MM.1S (cell line): ENCODE measurements around the gene FAM216A.
"Not testable (repeated sequence)": the region's sequence is repeated elsewhere in the genome, so short reads cannot be mapped to it uniquely, and the experiment has no call there.

ENCODE experiments used
- DNase-seq: peaks from one replicate; pipeline ENCODE4 v3.0.0-alpha.2; 2015
- H2AFZ ChIP-seq: fragments of 300-600 bp; sonication (generic); 2 replicates; pipeline ENCODE4 v1.6.0; 2016; ENCODE audit warnings: antibody characterized with exemption, low read length
- H3F3A ChIP-seq: fragments of 300-600 bp; sonication (generic); 2 replicates; pipeline ENCODE4 v1.6.1; 2016; ENCODE audit warnings: mild to moderate bottlenecking, antibody characterized with exemption, low read length, moderate library complexity, mixed read lengths; ENCODE audit not compliant: insufficient read depth
- H3K27ac ChIP-seq: fragments of 300-600 bp; sonication (generic); 2 replicates; pipeline ENCODE4 v1.5.1; 2016; ENCODE audit warnings: mild to moderate bottlenecking, low read length
- H3K27me3 ChIP-seq: fragments of 300-600 bp; sonication (generic); replicated peaks from 2 replicates; pipeline ENCODE4 v1.6.0; 2016; ENCODE audit warnings: low read length; ENCODE audit not compliant: insufficient read depth
- H3K36me3 ChIP-seq: fragments of 300-600 bp; sonication (generic); replicated peaks from 2 replicates; pipeline ENCODE4 v1.6.1; 2016; ENCODE audit warnings: mild to moderate bottlenecking, low read length, mixed read lengths; ENCODE audit not compliant: insufficient read depth
- H3K4me1 ChIP-seq: fragments of 300-600 bp; sonication (generic); 2 replicates; pipeline ENCODE4 v1.6.1; 2016; ENCODE audit warnings: low read length, mixed read lengths
- H3K4me2 ChIP-seq: fragments of 300-600 bp; sonication (generic); 2 replicates; pipeline ENCODE4 v1.6.0; 2016; ENCODE audit warnings: low read depth, low read length
- H3K4me3 ChIP-seq: fragments of 300-600 bp; sonication (generic); 2 replicates; pipeline ENCODE4 v1.5.1; 2016; ENCODE audit warnings: low read length, mixed read lengths
- H3K79me2 ChIP-seq: fragments of 300-600 bp; sonication (generic); 2 replicates; pipeline ENCODE4 v1.6.1; 2016; ENCODE audit warnings: mixed run types, low read length, mixed read lengths
- H3K9ac ChIP-seq: fragments of 300-600 bp; sonication (generic); 2 replicates; pipeline ENCODE4 v1.6.1; 2016; ENCODE audit warnings: low read length, mixed read lengths
- H3K9me2 ChIP-seq: fragments of 300-600 bp; sonication (generic); replicated peaks from 2 replicates; pipeline ENCODE4 v1.6.1; 2016; ENCODE audit warnings: mild to moderate bottlenecking, low read length, mixed read lengths; ENCODE audit not compliant: insufficient read depth
- H3K9me3 ChIP-seq: fragments of 300-600 bp; sonication (generic); replicated peaks from 2 replicates; pipeline ENCODE4 v1.6.1; 2016; ENCODE audit warnings: mild to moderate bottlenecking, low read length, mixed read lengths; ENCODE audit not compliant: insufficient read depth
- H4K20me1 ChIP-seq: fragments of 300-600 bp; sonication (generic); 2 replicates; pipeline ENCODE4 v1.6.1; 2016; ENCODE audit warnings: mild to moderate bottlenecking, low read length, moderate library complexity, mixed read lengths; ENCODE audit not compliant: insufficient read depth
- CTCF ChIP-seq: fragments of 300-600 bp; sonication (generic); IDR thresholded peaks from 2 replicates; pipeline ENCODE4 v1.5.1; 2016; ENCODE audit warnings: antibody characterized with exemption, low read length, mixed read lengths
- EZH2 ChIP-seq: fragments of 300-600 bp; sonication (generic); optimal IDR thresholded peaks from 2 replicates; pipeline ENCODE3; 2017; ENCODE audit warnings: low read depth, mild to moderate bottlenecking, antibody characterized with exemption, low read length, mixed read lengths
- EZH2phosphoT487 ChIP-seq: fragments of 300-600 bp; sonication (generic); IDR thresholded peaks from 2 replicates; pipeline ENCODE4 v1.6.1; 2018; ENCODE audit warnings: antibody characterized with exemption, low read length

The FAM216A gene

GRCh38 chr12:110516995-110517394 lies 48.4 kb downstream of the FAM216A start:
- H3K9ac ChIP-seq: no peak overlapping the region
- no peaks in the 10 kb centered on the region for H3K4me1 ChIP-seq
- DNase-seq: no peak
- H3K79me2 ChIP-seq: no peaks in the 10 kb centered on the region
- H4K20me1 ChIP-seq: no peaks in the 10 kb centered on the region
- no peaks in the 10 kb centered on the region for H3K36me3 ChIP-seq
- TF ChIP-seq EZH2 (no peak), EZH2phosphoT487 (no peak)
- no peaks in the 10 kb centered on the region for H3K27me3 ChIP-seq
- H3K9me3 ChIP-seq: no peaks in the 10 kb centered on the region
- no peak overlapping the region for H3K4me2 ChIP-seq
- H3K27ac ChIP-seq: no peak overlapping the region
- H3K4me3 ChIP-seq: no peak overlapping the region
- no peaks in the 10 kb centered on the region for H3K9me2 ChIP-seq
- H2AFZ ChIP-seq: no peak overlapping the region
- H3F3A ChIP-seq: no peaks in the 10 kb centered on the region

DNA sequence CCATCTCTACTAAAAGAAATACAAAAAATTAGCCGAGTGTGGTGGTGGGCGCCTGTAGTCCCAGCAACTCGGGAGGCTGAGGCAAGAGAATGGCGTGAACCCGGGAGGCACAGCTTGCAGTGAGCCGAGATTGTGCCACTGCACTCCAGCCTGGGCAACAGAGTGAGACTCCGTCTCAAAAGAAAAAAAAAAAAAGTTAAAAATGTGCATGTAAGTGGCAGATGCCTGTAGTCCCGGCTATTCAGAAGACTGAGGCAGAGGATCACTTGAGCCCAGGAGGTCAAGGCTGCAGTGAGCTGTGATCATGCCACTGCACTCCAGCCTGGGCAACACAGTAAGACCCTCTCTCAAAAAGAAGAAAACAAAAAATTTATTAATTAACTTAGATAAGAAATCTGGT lies 49.4 kb downstream of the FAM216A start:
- not testable (repeated sequence) for H3K9me2 ChIP-seq, DNase-seq, H3K9me3 ChIP-seq, H3F3A ChIP-seq, H3K27me3 ChIP-seq, H3K4me3 ChIP-seq, H3K4me2 ChIP-seq, H3K27ac ChIP-seq, H3K36me3 ChIP-seq, H3K4me1 ChIP-seq, H3K9ac ChIP-seq, H3K79me2 ChIP-seq, H2AFZ ChIP-seq, H4K20me1 ChIP-seq

DNA sequence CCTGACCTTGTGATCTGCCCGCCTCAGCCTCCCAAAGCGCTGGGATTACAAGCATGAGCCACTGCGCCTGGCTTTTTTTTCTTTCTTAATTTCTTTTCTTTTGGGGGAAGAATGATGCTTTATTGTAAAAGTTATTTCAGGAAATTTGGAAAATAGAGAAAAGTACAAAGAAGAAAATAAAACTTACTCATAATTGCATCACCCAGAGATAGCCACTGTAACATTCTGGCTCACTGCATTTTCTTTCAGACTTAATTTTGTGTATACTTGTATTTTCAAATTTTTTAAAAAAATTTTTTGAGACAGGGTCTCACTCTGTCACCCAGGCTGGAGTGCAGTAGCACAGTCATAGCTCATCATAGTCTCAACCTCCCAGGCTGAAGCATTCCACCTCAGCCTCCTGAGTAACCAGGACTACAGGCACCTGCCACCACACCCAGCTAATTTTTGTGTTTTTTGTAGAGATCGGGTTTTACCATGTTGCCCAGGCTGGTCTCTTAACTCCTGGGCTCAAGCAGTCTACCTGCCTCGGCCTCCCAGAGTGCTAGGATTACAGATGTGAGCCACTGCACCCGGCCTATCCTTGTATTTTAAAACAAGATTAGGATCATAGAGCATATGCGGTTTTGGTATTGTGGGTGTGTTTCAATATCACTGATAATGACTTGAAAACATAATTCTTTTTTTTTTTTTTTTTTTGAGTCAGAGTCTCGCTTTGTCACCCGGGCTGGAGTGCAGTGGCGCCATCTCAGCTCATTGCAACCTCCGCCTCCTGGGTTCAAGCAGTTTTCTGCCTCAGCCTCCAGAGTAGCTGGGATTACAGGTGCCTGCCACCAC lies 52.4 kb downstream of the FAM216A start:
- not testable (repeated sequence) for H3K9ac ChIP-seq, H3K27me3 ChIP-seq, H3K27ac ChIP-seq, H4K20me1 ChIP-seq, H3K36me3 ChIP-seq, H3K9me2 ChIP-seq, H3K9me3 ChIP-seq, H3K4me1 ChIP-seq, DNase-seq, H3K79me2 ChIP-seq, H3K4me3 ChIP-seq, H3K4me2 ChIP-seq, H2AFZ ChIP-seq, H3F3A ChIP-seq

DNA sequence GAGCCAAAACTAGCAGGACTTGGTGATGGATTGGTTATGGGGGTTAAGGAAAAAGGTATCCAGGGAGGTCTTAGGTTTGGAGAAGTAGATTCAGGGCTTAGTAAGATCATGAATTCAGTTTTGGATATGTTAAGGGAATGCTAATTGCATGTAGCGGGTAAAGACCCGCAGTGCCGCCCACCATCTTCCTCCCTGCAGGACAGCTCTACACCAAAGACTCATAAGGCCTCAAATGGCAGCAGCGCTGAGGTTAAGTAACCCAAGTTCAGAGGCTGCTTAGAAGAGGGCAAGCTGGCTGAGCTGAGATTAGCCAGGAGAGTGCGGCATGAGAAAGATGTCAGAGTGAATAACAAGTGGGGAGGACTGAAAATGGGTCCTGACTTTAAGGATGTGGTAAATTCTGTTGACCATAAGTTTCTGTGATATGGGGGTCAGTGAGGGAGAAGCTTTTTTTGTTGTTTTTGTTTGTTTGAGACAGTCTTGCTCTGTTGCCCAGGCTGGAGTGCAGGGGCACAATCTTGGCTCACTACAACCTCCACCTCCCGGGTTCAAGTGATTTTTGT lies 59.7 kb downstream of the FAM216A start:
- H3F3A ChIP-seq: no peaks in the 10 kb centered on the region
- no peaks in the 10 kb centered on the region for H3K9me3 ChIP-seq
- no peak overlapping the region for H3K9ac ChIP-seq
- H4K20me1 ChIP-seq: no peaks in the 10 kb centered on the region
- no peaks in the 10 kb centered on the region for H3K27me3 ChIP-seq
- peaks cover 21% of the 10 kb centered on the region for H3K4me1 ChIP-seq
- DNase-seq: no peak
- H3K4me3 ChIP-seq: no peak overlapping the region
- no peak overlapping the region for H3K4me2 ChIP-seq
- H3K36me3 ChIP-seq: no peaks in the 10 kb centered on the region
- TF ChIP-seq CTCF: no peak
- no peak for TF ChIP-seq EZH2
- H2AFZ ChIP-seq: no peak overlapping the region
- H3K27ac ChIP-seq: no peak overlapping the region
- no peaks in the 10 kb centered on the region for H3K79me2 ChIP-seq
- H3K9me2 ChIP-seq: no peaks in the 10 kb centered on the region

DNA sequence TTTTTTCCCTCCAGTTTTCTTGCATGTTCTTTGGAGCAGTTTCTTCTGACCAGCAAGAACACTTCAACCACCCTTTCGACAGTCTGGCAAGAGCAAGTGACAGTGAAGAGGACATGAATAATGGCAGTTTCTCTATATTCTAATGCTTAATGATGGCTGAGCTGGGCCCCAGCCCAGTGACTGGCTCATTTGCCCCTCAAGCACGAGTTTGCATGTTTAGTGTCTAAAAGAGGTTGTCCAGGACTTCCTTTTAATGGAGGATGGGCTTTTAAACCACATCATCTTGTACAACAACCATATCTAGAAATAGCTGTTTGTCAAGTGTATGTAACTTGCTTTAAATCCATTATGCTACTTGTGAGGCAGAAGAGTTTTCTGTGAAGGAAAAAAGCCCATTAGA lies 61.9 kb downstream of the FAM216A start:
- Histone ChIP-seq H3K4me3 (no peak overlapping the region), H3K79me2 (no peaks in the 10 kb centered on the region), H3K4me2 (no peak overlapping the region), H3K9me2 (no peaks in the 10 kb centered on the region), H3K9ac (no peak overlapping the region), H3K36me3 (no peaks in the 10 kb centered on the region), H3K9me3 (no peaks in the 10 kb centered on the region), H3K27me3 (no peaks in the 10 kb centered on the region), H3K4me1 (peaks cover 22% of the 10 kb centered on the region), H4K20me1 (no peaks in the 10 kb centered on the region), H2AFZ (no peak overlapping the region), H3K27ac (no peak overlapping the region), H3F3A (no peaks in the 10 kb centered on the region)
- DNase-seq: no peak
- TF ChIP-seq EZH2phosphoT487 (no peak), CTCF (no peak), EZH2 (no peak)
